WI38 (cell line): ENCODE measurements around the gene WDFY4.

Source experiments
- H3K4me3 ChIP-seq: 2 replicates; pipeline ENCODE4 v1.5.1; 2011; ENCODE audit warnings: low read depth, mild to moderate bottlenecking, control low read depth, low read length
- TF ChIP-seq, protein P1 (sequence below): IDR thresholded peaks from 2 replicates; pipeline ENCODE4 v1.5.1; 2012; ENCODE audit warnings: low read depth, mild to moderate bottlenecking, control low read depth, low read length

The WDFY4 gene

GRCh38 chr10:48947690-48948469 lies 263.2 kb downstream of the WDFY4 start:
- TF ChIP-seq, protein P1, sequence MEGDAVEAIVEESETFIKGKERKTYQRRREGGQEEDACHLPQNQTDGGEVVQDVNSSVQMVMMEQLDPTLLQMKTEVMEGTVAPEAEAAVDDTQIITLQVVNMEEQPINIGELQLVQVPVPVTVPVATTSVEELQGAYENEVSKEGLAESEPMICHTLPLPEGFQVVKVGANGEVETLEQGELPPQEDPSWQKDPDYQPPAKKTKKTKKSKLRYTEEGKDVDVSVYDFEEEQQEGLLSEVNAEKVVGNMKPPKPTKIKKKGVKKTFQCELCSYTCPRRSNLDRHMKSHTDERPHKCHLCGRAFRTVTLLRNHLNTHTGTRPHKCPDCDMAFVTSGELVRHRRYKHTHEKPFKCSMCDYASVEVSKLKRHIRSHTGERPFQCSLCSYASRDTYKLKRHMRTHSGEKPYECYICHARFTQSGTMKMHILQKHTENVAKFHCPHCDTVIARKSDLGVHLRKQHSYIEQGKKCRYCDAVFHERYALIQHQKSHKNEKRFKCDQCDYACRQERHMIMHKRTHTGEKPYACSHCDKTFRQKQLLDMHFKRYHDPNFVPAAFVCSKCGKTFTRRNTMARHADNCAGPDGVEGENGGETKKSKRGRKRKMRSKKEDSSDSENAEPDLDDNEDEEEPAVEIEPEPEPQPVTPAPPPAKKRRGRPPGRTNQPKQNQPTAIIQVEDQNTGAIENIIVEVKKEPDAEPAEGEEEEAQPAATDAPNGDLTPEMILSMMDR: no peak
- H3K4me3 ChIP-seq: no peak overlapping the region

DNA sequence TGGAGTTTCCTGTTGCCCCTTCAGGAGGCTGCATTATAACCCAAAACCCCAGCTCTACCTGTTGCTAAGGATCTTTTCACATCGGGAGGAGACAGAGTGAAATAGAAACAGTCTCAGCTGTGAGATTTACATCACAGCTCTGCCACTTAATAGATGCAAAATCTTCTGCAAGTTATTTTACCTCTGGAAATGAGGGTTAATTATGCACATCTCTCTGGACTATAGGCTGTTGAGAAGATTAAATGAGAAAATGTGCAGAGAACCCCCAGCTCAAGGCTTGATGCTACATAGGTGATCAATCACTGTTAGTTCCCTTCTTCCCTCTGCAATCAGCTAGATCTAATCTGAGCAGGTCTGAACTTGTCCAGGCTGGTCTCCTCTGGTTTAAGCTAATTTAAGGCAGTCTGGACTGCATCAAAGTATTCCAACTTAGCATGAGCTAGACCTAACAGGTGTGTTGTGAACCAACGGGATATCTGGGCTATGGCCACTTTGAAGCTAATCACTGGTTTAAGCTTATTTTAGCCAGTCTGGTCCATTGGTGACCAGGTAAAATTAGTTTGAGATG lies 263.9 kb downstream of the WDFY4 start:
- TF ChIP-seq, protein P1: no peak
- H3K4me3 ChIP-seq: no peak overlapping the region

DNA sequence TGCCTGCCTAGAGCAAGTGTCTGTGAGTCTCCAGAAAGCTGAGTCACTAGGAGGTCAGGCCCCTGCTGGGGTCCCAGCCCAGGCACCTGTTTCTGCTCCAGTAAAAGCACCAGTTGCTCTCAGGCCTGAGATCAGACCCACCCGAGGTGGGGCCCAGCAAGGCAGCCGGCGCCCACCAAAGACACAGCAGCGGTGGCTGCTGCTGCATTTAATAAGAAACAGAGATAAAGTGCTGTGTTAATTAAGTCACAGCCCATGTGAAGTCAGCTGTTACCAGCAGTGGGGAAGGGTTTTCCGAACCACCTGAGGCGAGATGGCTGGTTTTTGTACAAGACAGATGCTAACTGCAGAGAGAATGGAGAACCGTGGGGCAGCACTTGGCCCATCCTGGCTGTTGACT lies 267.0 kb downstream of the WDFY4 start:
- TF ChIP-seq, protein P1: no peak

DNA sequence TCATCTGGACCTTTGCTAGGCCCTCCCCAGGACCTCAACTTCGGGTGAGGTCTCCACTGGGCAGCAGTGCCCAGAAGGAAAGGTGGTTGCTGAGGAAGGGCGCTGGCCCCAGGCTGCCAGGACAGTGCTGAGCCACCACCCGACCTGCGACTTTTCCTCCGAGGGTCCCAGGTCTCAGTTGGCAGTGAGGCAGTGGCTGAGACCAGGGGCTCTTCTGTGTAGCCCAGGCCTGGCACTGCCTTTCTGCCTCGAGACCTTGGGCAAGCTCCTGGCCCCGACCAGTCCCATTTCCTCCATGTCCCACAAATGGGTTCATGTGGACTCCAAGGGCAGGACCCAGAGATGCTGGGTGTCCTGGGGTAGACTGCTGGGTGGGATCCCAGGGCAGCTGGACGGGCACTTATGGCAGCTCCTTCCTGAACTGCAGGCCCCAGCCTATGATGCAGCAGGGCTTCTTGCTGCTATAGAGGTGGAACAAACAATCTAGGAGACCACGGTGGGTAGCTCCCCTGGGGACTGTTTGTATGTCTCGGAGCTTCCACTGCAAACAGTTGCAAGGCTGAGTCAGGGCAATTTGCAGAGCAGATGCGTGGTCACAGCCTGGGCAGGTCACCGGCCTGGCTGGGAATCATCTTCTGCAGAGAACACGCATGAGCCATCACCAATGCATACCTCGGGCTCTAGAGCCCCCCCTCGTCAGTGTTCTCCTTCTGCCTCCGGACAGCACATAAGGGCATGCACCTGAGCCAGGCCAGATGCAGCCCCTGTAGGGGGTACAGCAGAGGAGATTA lies 272.9 kb downstream of the WDFY4 start:
- TF ChIP-seq, protein P1: no peak
- H3K4me3 ChIP-seq: no peak overlapping the region

More for the DNA sequence above, 267.0 kb downstream of the WDFY4 start:
- no peak overlapping the region for H3K4me3 ChIP-seq

DNA sequence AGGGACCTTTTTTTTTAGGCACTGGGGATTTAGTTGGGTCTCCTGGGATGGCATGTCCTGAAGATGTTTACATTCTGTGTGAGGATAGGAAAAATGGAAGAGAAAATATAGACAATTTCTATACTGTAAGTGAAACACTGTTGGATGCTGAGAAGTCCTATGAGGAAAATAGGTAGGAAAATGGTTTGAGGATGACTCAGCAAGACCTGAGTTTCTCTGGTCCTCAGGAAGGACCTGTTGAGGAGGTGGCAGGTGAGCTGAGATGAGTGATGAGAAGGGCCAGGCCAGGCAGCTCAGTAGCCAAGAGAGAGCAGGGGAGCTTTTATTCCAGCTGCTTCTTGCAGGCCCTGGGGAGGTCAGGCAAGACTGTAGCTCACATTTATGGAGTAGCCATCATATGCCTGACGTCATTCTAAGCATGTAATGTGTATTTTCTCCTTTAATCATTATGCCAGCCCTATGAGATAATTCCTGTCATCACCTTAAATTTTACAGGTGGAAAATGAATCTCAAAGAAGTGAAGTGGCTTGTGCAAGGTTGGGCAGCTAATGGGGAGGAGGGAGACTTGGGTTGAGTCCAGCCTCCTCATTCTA lies 274.0 kb downstream of the WDFY4 start:
- TF ChIP-seq, protein P1: no peak
- H3K4me3 ChIP-seq: no peak overlapping the region

DNA sequence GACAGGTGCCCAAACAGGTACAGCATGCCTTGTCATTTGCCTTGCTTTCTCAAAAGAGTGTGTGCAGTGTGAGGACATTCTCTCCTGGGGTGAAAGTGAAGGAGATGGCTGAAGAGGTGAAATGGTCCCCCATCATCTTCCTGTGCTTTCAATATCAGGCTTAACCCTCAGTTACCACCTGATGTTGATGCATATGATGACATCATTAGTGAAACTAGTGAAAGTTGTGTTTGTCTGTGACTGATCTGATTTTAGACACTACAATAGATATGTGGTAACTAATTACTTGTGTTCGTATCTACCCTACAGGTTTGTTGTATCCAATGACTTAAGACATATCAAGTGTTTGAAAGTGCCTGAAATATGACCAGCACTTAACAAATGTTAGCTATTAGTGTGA lies 279.4 kb downstream of the WDFY4 start:
- TF ChIP-seq, protein P1: no peak
- H3K4me3 ChIP-seq: no peak overlapping the region
